Neural progenitor cell (in vitro differentiated cells): ENCODE data around the gene ZNF524. TPM values are rescaled to one million over a fixed set of nuclear protein-coding genes. Genes with fewer than 3 reads are reported as not detected.

Experiments
- DNase-seq: peaks from one replicate; pipeline ENCODE4 v3.0.0-alpha.2; 2016; ENCODE audit warnings: low spot score
- H2AFZ ChIP-seq: fragments of 200-600 bp; sonication (generic); replicated peaks from 2 replicates; pipeline ENCODE4 v1.6.1; 2016; ENCODE audit warnings: antibody characterized with exemption
- H3F3A ChIP-seq: fragments of 200-600 bp; sonication (generic); 2 replicates; pipeline ENCODE4 v1.6.1; 2016; ENCODE audit warnings: antibody characterized with exemption, low read depth
- H3K27ac ChIP-seq: fragments of 200-600 bp; sonication (generic); 2 replicates; pipeline ENCODE4 v1.5.1; 2016; ENCODE audit warnings: mild to moderate bottlenecking
- H3K27me3 ChIP-seq: fragments of 200-600 bp; sonication (generic); 2 replicates; pipeline ENCODE4 v1.6.1; 2016; ENCODE audit warnings: mild to moderate bottlenecking, moderate library complexity
- H3K36me3 ChIP-seq: fragments of 200-600 bp; sonication (generic); 2 replicates; pipeline ENCODE4 v1.5.1; 2016
- H3K4me1 ChIP-seq: fragments of 200-600 bp; sonication (generic); 2 replicates; pipeline ENCODE4 v1.6.1; 2016; ENCODE audit warnings: mixed run types
- H3K4me2 ChIP-seq: fragments of 200-600 bp; sonication (generic); 2 replicates; pipeline ENCODE4 v1.6.1; 2016
- H3K4me3 ChIP-seq: fragments of 200-600 bp; sonication (generic); 2 replicates; pipeline ENCODE4 v1.5.1; 2016
- H3K79me2 ChIP-seq: fragments of 200-600 bp; sonication (generic); 2 replicates; pipeline ENCODE4 v1.6.1; 2016; ENCODE audit warnings: low read depth
- H3K9ac ChIP-seq: fragments of 200-600 bp; sonication (generic); 2 replicates; pipeline ENCODE4 v1.6.1; 2016
- H3K9me3 ChIP-seq: fragments of 200-600 bp; sonication (generic); 2 replicates; pipeline ENCODE4 v1.5.1; 2016; ENCODE audit warnings: low read depth
- H4K20me1 ChIP-seq: fragments of 200-600 bp; sonication (generic); 2 replicates; pipeline ENCODE4 v1.6.1; 2016; ENCODE audit warnings: low read depth
- H3K27ac Mint-ChIP-seq: 3 replicates; pipeline ENCODE4 v1.8.0; 2021; ENCODE audit warnings: mixed read lengths
- H3K27me3 Mint-ChIP-seq: 2 replicates; pipeline ENCODE4 v1.8.0; 2022; ENCODE audit warnings: low read depth, mild to moderate bottlenecking, inconsistent platforms, moderate library complexity, mixed read lengths; ENCODE audit not compliant: insufficient read depth
- H3K36me3 Mint-ChIP-seq: 3 replicates; pipeline ENCODE4 v1.8.0; 2021; ENCODE audit warnings: mixed read lengths
- H3K4me1 Mint-ChIP-seq: 3 replicates; pipeline ENCODE4 v1.8.0; 2021; ENCODE audit warnings: mixed read lengths
- H3K4me3 Mint-ChIP-seq: 3 replicates; pipeline ENCODE4 v1.8.0; 2021; ENCODE audit warnings: mild to moderate bottlenecking, moderate library complexity, mixed read lengths
- H3K9me3 Mint-ChIP-seq: 3 replicates; pipeline ENCODE4 v1.8.0; 2020; ENCODE audit warnings: mixed read lengths
- EZH2 ChIP-seq: fragments of 200-600 bp; sonication (generic); IDR thresholded peaks from 2 replicates; pipeline ENCODE4 v1.6.1; 2017; ENCODE audit warnings: antibody characterized with exemption, mild to moderate bottlenecking, moderate library complexity
- EZH2phosphoT487 ChIP-seq: fragments of 200-600 bp; sonication (generic); IDR thresholded peaks from 2 replicates; pipeline ENCODE4 v1.6.1; 2017; ENCODE audit warnings: antibody characterized with exemption
- total RNA-seq: library from RNA; depleted of rRNA; stranded (reverse); fragments of >200 nt; gene quantifications from 2 replicates; pipeline ENCODE4 v1.2.3, GENCODE V29; 2015; ENCODE audit warnings: low replicate concordance
- TF ChIP-seq, protein P1 (sequence below): fragments of 200-600 bp; sonication (generic); IDR thresholded peaks from 2 replicates; pipeline ENCODE4 v1.5.1; 2017; ENCODE audit warnings: antibody characterized with exemption, mild to moderate bottlenecking

ZNF524 gene
- total RNA-seq, 1 donor from 2014 or later, result 3.2 TPM

GRCh38 chr19:55633861-55634260, 33.8 kb downstream of the ZNF524 start:
- no peak for DNase-seq
- no peak for TF ChIP-seq EZH2
- Histone ChIP-seq H3K79me2 (peaks cover 38% of the 10 kb centered on the region), H3K4me2 (peak overlapping the region; percentile 99), H3K4me1 (peaks cover 6% of the 10 kb centered on the region), H3K9ac (no peak overlapping the region), H3K4me3 (peak overlapping the region; percentile 88), H3F3A (peaks cover 18% of the 10 kb centered on the region), H3K27ac (no peak overlapping the region), H4K20me1 (peaks cover 16% of the 10 kb centered on the region), H3K27me3 (no peaks in the 10 kb centered on the region), H3K36me3 (no peaks in the 10 kb centered on the region), H2AFZ (no peak overlapping the region), H3K9me3 (no peaks in the 10 kb centered on the region)
- no peak overlapping the region for H3K27ac Mint-ChIP-seq
- peaks cover 29% of the 10 kb centered on the region for H3K4me1 Mint-ChIP-seq
- H3K36me3 Mint-ChIP-seq, result peaks cover 4% of the 10 kb centered on the region
- peaks cover 19% of the 10 kb centered on the region for H3K27me3 Mint-ChIP-seq
- H3K4me3 Mint-ChIP-seq, result peak overlapping the region; percentile 75
- no peaks in the 10 kb centered on the region for H3K9me3 Mint-ChIP-seq

GRCh38 chr19:55635334-55635717, 35.2 kb downstream of the ZNF524 start:
- Histone ChIP-seq H3K4me1 (peaks cover 6% of the 10 kb centered on the region), H3K79me2 (peaks cover 53% of the 10 kb centered on the region), H2AFZ (no peak overlapping the region), H3K4me3 (peak overlapping the region; percentile 88), H3K9ac (peak overlapping the region; percentile 94), H4K20me1 (peaks cover 16% of the 10 kb centered on the region), H3K9me3 (no peaks in the 10 kb centered on the region), H3F3A (peaks cover 32% of the 10 kb centered on the region), H3K27ac (peak overlapping the region; percentile 43), H3K27me3 (no peaks in the 10 kb centered on the region), H3K36me3 (no peaks in the 10 kb centered on the region), H3K4me2 (peak overlapping the region; percentile 99)
- Mint-ChIP-seq H3K27me3 (peaks cover 19% of the 10 kb centered on the region), H3K4me1 (peaks cover 33% of the 10 kb centered on the region), H3K9me3 (no peaks in the 10 kb centered on the region), H3K4me3 (peak overlapping the region; percentile 97), H3K27ac (peak overlapping the region; percentile 97), H3K36me3 (peaks cover 7% of the 10 kb centered on the region)
- DNase-seq, result no peak
- TF ChIP-seq EZH2phosphoT487, result no peak
- TF ChIP-seq, protein P1, sequence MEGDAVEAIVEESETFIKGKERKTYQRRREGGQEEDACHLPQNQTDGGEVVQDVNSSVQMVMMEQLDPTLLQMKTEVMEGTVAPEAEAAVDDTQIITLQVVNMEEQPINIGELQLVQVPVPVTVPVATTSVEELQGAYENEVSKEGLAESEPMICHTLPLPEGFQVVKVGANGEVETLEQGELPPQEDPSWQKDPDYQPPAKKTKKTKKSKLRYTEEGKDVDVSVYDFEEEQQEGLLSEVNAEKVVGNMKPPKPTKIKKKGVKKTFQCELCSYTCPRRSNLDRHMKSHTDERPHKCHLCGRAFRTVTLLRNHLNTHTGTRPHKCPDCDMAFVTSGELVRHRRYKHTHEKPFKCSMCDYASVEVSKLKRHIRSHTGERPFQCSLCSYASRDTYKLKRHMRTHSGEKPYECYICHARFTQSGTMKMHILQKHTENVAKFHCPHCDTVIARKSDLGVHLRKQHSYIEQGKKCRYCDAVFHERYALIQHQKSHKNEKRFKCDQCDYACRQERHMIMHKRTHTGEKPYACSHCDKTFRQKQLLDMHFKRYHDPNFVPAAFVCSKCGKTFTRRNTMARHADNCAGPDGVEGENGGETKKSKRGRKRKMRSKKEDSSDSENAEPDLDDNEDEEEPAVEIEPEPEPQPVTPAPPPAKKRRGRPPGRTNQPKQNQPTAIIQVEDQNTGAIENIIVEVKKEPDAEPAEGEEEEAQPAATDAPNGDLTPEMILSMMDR, result no peak
- TF ChIP-seq EZH2, result no peak

DNA sequence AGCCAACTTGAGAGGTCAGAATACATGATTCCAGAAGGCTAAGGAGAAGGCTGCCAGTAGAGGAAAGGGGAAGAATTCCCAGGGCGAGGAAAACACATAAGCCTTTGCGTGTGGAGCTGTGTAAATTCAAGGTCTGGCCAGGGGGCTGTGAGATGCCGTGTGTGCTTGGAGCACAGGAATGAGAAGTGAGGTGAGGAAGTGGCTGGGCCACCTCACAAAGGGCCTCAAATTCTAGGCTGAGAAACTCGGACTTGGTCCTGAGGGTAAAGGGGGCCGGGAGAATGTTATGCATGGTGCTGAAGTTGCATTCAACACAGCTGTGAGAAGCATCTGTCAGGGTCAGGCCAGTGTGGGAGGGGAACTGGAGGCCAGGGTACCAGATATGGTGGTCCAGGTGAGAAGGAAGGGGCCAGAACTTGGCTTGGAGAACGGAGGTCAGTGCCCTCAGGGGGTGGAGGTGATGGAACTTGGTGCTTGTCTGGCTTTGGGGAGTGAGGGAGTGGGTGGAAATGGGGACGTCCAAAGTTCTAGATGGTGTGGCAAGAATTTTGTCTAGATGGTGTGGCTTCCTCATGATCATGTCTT, 35.9 kb downstream of the ZNF524 start:
- TF ChIP-seq, protein P1, result no peak
- no peak for TF ChIP-seq EZH2phosphoT487
- TF ChIP-seq EZH2, result no peak
- Histone ChIP-seq H2AFZ (no peak overlapping the region), H3K9me3 (no peaks in the 10 kb centered on the region), H3K4me2 (peak overlapping the region; percentile 99), H3K4me1 (peaks cover 6% of the 10 kb centered on the region), H3K9ac (peak overlapping the region; percentile 94), H3K79me2 (peaks cover 53% of the 10 kb centered on the region), H3K4me3 (peak overlapping the region; percentile 88), H3K27me3 (no peaks in the 10 kb centered on the region), H3K27ac (no peak overlapping the region), H3K36me3 (no peaks in the 10 kb centered on the region), H4K20me1 (peaks cover 16% of the 10 kb centered on the region), H3F3A (peaks cover 38% of the 10 kb centered on the region)
- no peak for DNase-seq
- peaks cover 7% of the 10 kb centered on the region for H3K36me3 Mint-ChIP-seq
- H3K4me3 Mint-ChIP-seq, result peak overlapping the region; percentile 97
- peaks cover 21% of the 10 kb centered on the region for H3K27me3 Mint-ChIP-seq
- peaks cover 36% of the 10 kb centered on the region for H3K4me1 Mint-ChIP-seq
- H3K9me3 Mint-ChIP-seq, result no peaks in the 10 kb centered on the region
- peak overlapping the region; percentile 97 for H3K27ac Mint-ChIP-seq

DNA sequence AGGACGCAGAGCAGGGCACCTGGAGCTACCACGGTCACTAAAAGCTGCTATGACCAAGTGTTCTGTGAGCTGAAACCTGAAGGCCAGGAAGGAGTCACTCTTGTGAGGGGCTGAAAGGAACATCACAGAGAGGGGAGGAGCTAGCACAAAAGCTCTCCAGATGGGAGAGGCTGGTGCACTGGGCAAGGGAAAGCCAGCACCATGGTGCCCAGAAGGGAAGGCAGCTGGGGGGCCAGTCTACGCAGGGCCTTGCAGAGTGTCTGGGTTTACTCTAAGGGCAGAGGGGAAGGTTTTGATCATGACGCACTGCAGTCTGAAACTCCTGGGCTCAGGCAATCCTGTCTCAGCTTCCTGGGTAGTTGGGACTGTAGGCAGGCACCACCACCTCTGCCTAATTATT, 36.6 kb downstream of the ZNF524 start:
- Histone ChIP-seq H3K9me3 (no peaks in the 10 kb centered on the region), H3K4me1 (peaks cover 8% of the 10 kb centered on the region), H4K20me1 (peaks cover 16% of the 10 kb centered on the region), H3K4me3 (no peak overlapping the region), H2AFZ (no peak overlapping the region), H3F3A (peaks cover 46% of the 10 kb centered on the region), H3K27ac (no peak overlapping the region), H3K36me3 (no peaks in the 10 kb centered on the region), H3K27me3 (no peaks in the 10 kb centered on the region), H3K79me2 (peaks cover 61% of the 10 kb centered on the region), H3K4me2 (peak overlapping the region; percentile 99), H3K9ac (no peak overlapping the region)
- Mint-ChIP-seq H3K4me3 (peak overlapping the region; percentile 97), H3K36me3 (peaks cover 7% of the 10 kb centered on the region), H3K9me3 (no peaks in the 10 kb centered on the region), H3K27ac (no peak overlapping the region), H3K4me1 (peaks cover 41% of the 10 kb centered on the region), H3K27me3 (peaks cover 21% of the 10 kb centered on the region)
- TF ChIP-seq EZH2 (no peak), EZH2phosphoT487 (no peak)
- TF ChIP-seq, protein P1, result no peak
- DNase-seq, result no peak
